Endothelial cell (in vitro differentiated cells): ENCODE measurements around the gene PRDM5. TPM values are rescaled to one million over a fixed set of nuclear protein-coding genes. Genes with fewer than 3 reads are reported as not detected.

Experiments used
- DNase-seq: peaks from one replicate; pipeline ENCODE4 v3.0.0; 2021; ENCODE audit warnings: low spot score
- H3K27ac Mint-ChIP-seq: one replicate; pipeline ENCODE4 v1.8.0; 2021; ENCODE audit warnings: mixed read lengths, inconsistent platforms; ENCODE audit not compliant: unreplicated experiment
- H3K27me3 Mint-ChIP-seq: one replicate; pipeline ENCODE4 v1.8.0; 2021; ENCODE audit warnings: mild to moderate bottlenecking, moderate library complexity, mixed read lengths, inconsistent platforms; ENCODE audit not compliant: unreplicated experiment
- H3K36me3 Mint-ChIP-seq: one replicate; pipeline ENCODE4 v1.8.0; 2021; ENCODE audit warnings: mild to moderate bottlenecking, low read depth, mixed read lengths, inconsistent platforms; ENCODE audit not compliant: unreplicated experiment
- H3K4me1 Mint-ChIP-seq: one replicate; pipeline ENCODE4 v1.8.0; 2021; ENCODE audit warnings: mild to moderate bottlenecking, mixed read lengths, inconsistent platforms; ENCODE audit not compliant: unreplicated experiment
- H3K4me3 Mint-ChIP-seq: one replicate; pipeline ENCODE4 v1.8.0; 2021; ENCODE audit warnings: mild to moderate bottlenecking, mixed read lengths, inconsistent platforms; ENCODE audit not compliant: unreplicated experiment
- H3K9me3 Mint-ChIP-seq: one replicate; pipeline ENCODE4 v1.8.0; 2021; ENCODE audit warnings: mixed read lengths, inconsistent platforms; ENCODE audit not compliant: unreplicated experiment
- total RNA-seq: library from RNA; stranded (reverse); fragmentation: NEBNext Ultra II Directional; extraction: Animal tissue kit (Norgen Biotek cat#: 25700); gene quantifications from one replicate; pipeline ENCODE4 v1.2.1, GENCODE V29; 2021; ENCODE audit not compliant: unreplicated experiment
- TF ChIP-seq, protein P1 (sequence below): fragments of 200-600 bp; sonication (generic); IDR thresholded peaks from one replicate; pipeline ENCODE4 v1.5.0; 2021; ENCODE audit warnings: antibody characterized with exemption; ENCODE audit not compliant: unreplicated experiment

PRDM5 gene
- total RNA-seq, 1 donor from 2014 or later, result 17.0 TPM

DNA sequence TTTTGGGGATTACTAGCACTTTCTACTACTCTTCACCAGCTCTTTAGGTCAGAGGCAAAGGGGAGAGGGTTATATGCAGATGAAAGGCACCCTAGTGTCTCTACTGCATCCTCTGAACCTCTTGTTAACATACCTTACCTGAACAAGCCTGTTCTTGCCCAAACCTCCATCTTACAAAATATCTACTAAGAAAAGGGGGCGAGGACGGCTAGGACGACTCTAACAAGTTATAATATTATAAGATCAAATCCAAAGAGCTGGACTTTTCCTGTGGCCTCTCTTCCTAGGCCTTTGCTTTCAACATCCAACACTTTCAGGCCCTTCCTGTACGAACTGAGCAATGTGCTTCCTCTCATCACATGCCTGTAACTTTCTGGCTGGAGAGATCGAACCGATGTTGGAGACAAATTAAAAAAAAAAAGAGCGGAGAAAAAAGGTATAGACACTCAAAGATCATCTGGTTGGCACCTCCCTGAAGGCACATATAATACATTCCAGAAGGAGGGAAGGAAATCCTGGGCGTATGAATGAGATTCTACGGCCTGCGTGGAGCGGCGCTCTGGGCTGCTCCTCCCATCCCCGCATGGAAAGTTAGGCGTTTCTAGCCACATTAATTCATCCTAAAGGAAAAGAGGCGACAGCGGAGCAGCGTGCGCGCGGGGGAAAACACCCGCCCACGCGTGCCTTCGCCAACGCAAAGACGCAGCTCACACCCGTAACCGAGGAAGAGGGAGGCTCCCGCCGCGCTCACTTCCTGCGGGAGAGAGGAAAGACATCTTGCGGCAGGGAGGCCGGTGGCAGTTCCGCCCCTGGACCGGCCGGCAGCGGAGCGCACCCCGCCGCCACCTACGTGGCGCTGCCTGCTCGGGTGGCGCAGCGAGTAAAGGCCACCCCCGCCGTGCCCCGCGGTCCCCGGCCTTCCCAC, 808 bp downstream of the PRDM5 start:
- peak; percentile 66 for DNase-seq
- peak overlapping the region; percentile 98 for H3K27ac Mint-ChIP-seq
- TF ChIP-seq, protein P1, sequence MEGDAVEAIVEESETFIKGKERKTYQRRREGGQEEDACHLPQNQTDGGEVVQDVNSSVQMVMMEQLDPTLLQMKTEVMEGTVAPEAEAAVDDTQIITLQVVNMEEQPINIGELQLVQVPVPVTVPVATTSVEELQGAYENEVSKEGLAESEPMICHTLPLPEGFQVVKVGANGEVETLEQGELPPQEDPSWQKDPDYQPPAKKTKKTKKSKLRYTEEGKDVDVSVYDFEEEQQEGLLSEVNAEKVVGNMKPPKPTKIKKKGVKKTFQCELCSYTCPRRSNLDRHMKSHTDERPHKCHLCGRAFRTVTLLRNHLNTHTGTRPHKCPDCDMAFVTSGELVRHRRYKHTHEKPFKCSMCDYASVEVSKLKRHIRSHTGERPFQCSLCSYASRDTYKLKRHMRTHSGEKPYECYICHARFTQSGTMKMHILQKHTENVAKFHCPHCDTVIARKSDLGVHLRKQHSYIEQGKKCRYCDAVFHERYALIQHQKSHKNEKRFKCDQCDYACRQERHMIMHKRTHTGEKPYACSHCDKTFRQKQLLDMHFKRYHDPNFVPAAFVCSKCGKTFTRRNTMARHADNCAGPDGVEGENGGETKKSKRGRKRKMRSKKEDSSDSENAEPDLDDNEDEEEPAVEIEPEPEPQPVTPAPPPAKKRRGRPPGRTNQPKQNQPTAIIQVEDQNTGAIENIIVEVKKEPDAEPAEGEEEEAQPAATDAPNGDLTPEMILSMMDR, result no peak
- H3K4me1 Mint-ChIP-seq, result peaks cover 36% of the 10 kb centered on the region
- H3K27me3 Mint-ChIP-seq, result peaks cover 9% of the 10 kb centered on the region
- H3K4me3 Mint-ChIP-seq, result peak overlapping the region; percentile 96
- peaks cover 5% of the 10 kb centered on the region for H3K36me3 Mint-ChIP-seq
- no peaks in the 10 kb centered on the region for H3K9me3 Mint-ChIP-seq

DNA sequence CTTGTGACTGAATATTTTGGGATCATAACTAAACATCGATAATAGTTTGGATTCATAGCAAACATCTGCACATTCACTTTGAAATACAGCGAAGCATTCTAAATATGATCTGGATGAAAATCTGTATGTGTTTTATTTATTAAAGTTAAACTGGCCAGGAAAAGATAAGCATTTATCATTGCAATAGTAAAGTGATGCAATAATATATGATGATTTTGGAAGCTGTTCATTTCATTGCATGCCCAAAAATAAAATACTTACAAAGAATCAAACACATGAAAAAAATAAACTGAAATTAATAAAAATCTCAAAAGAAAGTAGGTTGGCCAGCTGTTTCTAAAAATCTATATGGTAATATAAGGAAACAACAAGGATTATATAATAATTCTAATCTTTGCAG, 1.9 kb downstream of the PRDM5 start:
- no peak for DNase-seq
- H3K4me1 Mint-ChIP-seq, result peaks cover 40% of the 10 kb centered on the region
- H3K27ac Mint-ChIP-seq, result no peak overlapping the region
- peaks cover 5% of the 10 kb centered on the region for H3K36me3 Mint-ChIP-seq
- peaks cover 9% of the 10 kb centered on the region for H3K27me3 Mint-ChIP-seq
- H3K4me3 Mint-ChIP-seq, result no peak overlapping the region
- H3K9me3 Mint-ChIP-seq, result no peaks in the 10 kb centered on the region
- TF ChIP-seq, protein P1, result no peak

DNA sequence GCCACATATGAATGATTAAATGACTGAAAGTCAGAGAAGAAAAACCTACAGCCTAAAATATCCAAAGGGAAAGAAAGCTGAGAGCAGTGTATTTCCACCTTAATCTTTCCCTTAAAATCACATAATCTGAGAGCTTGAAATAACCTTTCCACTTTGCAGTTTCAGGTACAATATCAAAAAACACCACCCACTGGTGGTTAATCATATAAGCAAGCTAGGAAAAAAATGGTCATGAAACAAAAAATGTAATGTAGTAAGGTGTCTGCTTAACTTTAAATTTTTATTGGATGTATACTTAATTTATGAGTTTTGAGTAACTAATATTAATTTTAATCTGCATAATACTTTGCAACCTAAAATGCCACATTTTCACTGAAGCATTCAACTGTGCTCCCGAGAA, 3.2 kb downstream of the PRDM5 start:
- TF ChIP-seq, protein P1, result no peak
- H3K9me3 Mint-ChIP-seq, result no peaks in the 10 kb centered on the region
- no peak overlapping the region for H3K4me3 Mint-ChIP-seq
- peaks cover 40% of the 10 kb centered on the region for H3K4me1 Mint-ChIP-seq
- no peak for DNase-seq
- H3K27ac Mint-ChIP-seq, result no peak overlapping the region
- peaks cover 9% of the 10 kb centered on the region for H3K27me3 Mint-ChIP-seq
- peaks cover 5% of the 10 kb centered on the region for H3K36me3 Mint-ChIP-seq

DNA sequence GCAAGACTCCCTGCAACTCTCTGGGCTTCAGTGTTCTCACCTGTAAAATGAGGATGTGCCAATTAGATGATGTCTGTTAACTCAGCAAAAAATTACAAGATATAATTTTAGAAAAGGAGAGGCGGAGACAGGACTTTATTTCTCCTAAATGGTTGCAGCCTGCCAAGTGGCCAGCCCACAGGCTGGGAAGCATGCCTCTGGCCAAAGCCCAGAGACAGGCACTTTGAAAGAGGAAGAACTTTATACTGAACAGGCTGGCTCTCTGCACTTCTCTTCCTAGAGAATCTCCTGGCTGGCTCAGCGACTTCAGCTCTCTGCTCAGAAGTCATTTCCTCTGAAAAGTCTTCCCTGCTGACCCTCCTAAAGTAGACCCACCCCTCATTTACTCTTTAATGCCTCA, 3.7 kb downstream of the PRDM5 start:
- H3K4me3 Mint-ChIP-seq, result no peak overlapping the region
- H3K4me1 Mint-ChIP-seq, result peaks cover 40% of the 10 kb centered on the region
- H3K9me3 Mint-ChIP-seq, result no peaks in the 10 kb centered on the region
- peaks cover 9% of the 10 kb centered on the region for H3K27me3 Mint-ChIP-seq
- H3K27ac Mint-ChIP-seq, result no peak overlapping the region
- TF ChIP-seq, protein P1, result no peak
- H3K36me3 Mint-ChIP-seq, result peaks cover 5% of the 10 kb centered on the region
- DNase-seq, result no peak

DNA sequence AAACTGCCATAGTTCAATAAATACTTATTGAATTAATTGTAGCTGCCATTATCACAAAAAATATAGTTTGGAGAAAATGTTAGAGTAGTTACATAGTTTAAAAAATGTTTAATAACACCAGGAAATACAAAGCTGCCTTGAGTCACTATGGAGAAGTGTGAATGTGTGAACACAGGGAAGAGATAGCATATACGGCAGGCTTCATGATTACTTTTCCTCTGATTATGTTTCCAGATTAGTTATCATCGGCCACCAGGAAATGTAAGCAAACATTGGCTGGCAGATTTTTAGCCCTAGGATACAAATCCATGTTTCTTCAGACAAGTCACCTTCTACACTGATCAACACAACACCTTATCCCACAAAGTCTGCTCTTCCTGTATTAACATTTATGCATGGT, 4.4 kb downstream of the PRDM5 start:
- Mint-ChIP-seq H3K27me3 (peaks cover 8% of the 10 kb centered on the region), H3K9me3 (no peaks in the 10 kb centered on the region), H3K4me1 (peaks cover 33% of the 10 kb centered on the region), H3K4me3 (no peak overlapping the region), H3K27ac (peak overlapping the region; percentile 64), H3K36me3 (peaks cover 5% of the 10 kb centered on the region)
- TF ChIP-seq, protein P1, result no peak
- DNase-seq, result no peak
